Kidney epithelial cell (primary cell): ENCODE results near the gene PHLDB1. TPM values are rescaled to one million over a fixed set of nuclear protein-coding genes. Genes with fewer than 3 reads are reported as not detected.

Experiments used
- DNase-seq: peaks from one replicate; pipeline ENCODE4 v3.0.0-alpha.2; 2010; ENCODE audit warnings: low read depth
- H3K27me3 ChIP-seq: 2 replicates; pipeline ENCODE4 v1.6.0; 2011; ENCODE audit warnings: low read length; ENCODE audit not compliant: control insufficient read depth, insufficient read depth
- H3K36me3 ChIP-seq: 2 replicates; pipeline ENCODE4 v1.5.1; 2011; ENCODE audit warnings: low read length; ENCODE audit not compliant: control insufficient read depth, insufficient read depth
- H3K4me3 ChIP-seq: 2 replicates; pipeline ENCODE4 v1.5.1; 2011; ENCODE audit warnings: low read depth, mild to moderate bottlenecking, control low read depth, low read length
- total RNA-seq: library from RNA; depleted of rRNA; stranded (reverse); fragments of >200 nt; gene quantifications from 2 replicates; pipeline ENCODE4 v1.2.3, GENCODE V29; 2015
- TF ChIP-seq, protein P1 (sequence below): IDR thresholded peaks from 2 replicates; pipeline ENCODE4 v1.5.1; 2011; ENCODE audit warnings: mild to moderate bottlenecking, moderate library complexity, low read length, control low read depth, inconsistent platforms; ENCODE audit not compliant: insufficient read depth, poor library complexity, severe bottlenecking

Gene PHLDB1
- total RNA-seq, 1 donor from 2014 or later = 107 TPM

DNA sequence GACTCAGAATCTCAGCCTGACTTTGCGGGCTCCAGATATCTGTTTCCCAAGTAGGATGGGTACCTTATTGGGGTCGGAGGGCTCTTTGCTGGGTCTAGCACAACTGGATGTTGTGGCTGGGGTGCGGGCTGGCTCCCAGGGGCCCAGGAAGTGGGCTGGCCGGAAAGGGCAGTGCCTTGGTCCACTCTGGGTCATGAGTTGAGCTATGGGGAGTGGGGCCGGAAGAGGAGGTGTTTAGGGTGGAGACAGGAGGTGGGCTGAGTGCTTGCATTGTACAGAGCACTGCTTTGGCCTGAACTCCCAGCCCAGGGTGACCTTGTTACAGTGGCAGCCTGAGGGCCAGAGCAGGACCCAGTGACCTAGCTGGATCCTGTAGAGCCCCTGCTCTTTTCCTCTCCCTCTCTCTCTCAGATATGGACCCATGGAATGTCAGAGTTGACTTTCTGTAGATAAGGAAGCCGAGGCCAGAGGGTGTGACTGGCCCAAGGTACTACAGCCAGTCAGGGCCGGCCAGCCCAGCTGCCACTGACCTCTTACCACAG, 13.2 kb downstream of the PHLDB1 start:
- DNase-seq = no peak
- Histone ChIP-seq H3K4me3 (peak overlapping the region; percentile 54), H3K36me3 (peaks cover 6% of the 10 kb centered on the region), H3K27me3 (no peaks in the 10 kb centered on the region)
- TF ChIP-seq, protein P1, sequence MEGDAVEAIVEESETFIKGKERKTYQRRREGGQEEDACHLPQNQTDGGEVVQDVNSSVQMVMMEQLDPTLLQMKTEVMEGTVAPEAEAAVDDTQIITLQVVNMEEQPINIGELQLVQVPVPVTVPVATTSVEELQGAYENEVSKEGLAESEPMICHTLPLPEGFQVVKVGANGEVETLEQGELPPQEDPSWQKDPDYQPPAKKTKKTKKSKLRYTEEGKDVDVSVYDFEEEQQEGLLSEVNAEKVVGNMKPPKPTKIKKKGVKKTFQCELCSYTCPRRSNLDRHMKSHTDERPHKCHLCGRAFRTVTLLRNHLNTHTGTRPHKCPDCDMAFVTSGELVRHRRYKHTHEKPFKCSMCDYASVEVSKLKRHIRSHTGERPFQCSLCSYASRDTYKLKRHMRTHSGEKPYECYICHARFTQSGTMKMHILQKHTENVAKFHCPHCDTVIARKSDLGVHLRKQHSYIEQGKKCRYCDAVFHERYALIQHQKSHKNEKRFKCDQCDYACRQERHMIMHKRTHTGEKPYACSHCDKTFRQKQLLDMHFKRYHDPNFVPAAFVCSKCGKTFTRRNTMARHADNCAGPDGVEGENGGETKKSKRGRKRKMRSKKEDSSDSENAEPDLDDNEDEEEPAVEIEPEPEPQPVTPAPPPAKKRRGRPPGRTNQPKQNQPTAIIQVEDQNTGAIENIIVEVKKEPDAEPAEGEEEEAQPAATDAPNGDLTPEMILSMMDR = no peak

DNA sequence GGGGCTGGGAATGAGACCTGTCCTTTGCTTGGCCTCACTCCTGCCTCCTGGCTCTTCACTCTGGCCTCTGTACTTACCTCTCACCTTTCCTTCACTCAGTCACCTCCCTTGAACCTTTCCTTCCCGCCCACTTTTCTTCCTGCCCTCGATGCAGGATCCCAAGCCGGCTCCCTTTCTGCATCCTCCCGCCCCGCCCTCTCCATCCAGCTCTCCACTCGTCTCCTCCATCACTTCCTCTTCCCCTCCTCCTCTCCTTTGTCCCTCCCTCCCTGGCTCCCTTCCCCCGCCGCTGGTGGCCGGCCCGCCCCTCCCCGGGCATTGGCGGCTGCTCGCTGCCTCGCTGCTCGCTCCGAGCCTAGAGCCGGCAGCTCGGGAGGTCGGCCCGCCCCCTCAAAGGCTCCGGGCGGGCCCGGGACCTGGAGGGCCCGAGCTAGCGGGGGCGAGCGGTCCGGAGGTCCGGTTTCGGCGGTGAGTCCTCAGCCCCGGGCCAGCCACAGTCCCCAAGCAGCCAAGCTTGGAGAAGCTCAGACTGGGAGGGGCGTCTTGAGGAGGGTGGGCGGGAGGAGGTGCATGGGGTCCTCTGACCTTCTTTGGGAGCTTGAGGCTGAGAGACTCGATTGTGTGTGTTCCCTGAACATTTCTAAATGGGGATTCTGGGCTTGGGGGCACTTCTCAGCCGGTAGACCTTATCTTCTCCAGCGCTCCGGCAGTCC, 13.8 kb downstream of the PHLDB1 start:
- TF ChIP-seq, protein P1 = no peak
- no peak for DNase-seq
- Histone ChIP-seq H3K36me3 (peaks cover 7% of the 10 kb centered on the region), H3K4me3 (peak overlapping the region; percentile 54), H3K27me3 (no peaks in the 10 kb centered on the region)

DNA sequence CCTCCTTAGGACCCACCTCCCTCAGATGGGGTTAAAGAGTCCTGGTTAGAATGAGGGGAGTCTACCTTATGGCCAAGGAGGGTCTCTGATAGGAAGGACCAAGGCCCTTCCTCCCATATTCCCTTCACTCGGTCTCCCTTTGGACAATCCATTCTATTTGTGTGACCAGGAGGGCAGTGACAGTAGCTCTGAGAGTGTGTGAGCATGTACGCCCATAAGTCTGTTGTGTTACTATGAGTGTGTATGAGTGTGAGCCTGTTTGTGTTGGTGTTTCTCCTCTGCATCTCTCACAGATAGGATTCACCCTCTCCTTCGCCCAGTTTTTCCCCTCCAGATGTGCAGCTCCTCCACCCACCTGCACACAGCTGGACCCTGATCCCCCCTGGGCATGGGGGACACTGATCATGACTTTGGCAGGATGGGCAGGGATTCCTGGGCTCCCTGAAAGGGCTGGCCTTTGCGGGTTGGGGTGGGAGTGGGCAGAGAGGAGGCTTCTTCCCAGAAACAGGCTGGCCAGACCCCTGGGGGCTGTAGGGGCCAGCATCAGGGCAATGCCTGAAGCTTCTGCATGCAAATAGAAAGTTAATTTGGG, 14.5 kb downstream of the PHLDB1 start:
- Histone ChIP-seq H3K36me3 (peaks cover 4% of the 10 kb centered on the region), H3K4me3 (peak overlapping the region; percentile 54), H3K27me3 (no peaks in the 10 kb centered on the region)
- DNase-seq = no peak
- TF ChIP-seq, protein P1 = no peak

DNA sequence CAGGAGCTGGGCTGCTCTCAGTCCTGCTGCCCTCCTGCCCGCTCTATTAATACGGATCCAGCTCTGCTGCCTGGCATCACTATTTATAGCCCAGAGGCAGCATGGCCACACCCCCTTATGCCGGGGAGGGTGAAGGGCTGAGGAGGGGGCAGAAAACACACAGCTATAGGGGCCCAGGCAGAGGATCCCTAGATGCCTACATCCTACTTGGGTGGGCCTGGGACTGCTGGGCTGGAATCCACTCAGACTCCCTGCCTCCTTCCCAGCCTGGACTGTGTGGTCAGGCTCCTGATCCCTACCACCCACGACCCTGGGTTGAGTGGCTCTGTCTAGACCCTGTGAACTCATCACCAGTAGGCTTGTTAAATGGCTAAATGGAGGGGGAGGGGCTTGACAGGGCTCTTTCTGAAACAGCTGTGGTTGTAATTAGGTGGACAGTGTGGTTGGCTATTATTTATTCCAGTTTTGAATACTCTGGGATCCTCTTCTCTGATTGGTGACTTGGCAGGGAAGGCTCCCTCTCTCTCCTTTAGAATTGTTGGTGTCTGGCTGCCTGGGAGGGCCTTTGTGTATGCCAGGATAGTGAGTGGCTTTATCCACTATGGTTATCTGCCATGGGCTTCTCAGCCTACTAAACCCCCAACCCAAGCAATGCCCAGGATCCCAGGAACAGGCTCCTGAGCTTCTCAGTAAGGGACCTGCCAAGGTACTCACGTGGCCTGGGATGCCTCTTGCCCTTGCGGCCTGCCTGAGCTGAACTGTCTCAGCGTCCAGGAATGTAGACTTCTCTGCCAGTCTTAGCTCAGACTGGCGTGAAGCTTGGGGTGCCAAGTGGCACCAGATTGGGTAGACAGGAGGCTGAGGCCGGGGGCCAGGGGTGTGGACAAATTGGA, 15.2 kb downstream of the PHLDB1 start:
- H3K36me3 ChIP-seq = peaks cover 4% of the 10 kb centered on the region
- H3K4me3 ChIP-seq = peak overlapping the region; percentile 54
- TF ChIP-seq, protein P1 = no peak
- DNase-seq = no peak
- no peaks in the 10 kb centered on the region for H3K27me3 ChIP-seq

DNA sequence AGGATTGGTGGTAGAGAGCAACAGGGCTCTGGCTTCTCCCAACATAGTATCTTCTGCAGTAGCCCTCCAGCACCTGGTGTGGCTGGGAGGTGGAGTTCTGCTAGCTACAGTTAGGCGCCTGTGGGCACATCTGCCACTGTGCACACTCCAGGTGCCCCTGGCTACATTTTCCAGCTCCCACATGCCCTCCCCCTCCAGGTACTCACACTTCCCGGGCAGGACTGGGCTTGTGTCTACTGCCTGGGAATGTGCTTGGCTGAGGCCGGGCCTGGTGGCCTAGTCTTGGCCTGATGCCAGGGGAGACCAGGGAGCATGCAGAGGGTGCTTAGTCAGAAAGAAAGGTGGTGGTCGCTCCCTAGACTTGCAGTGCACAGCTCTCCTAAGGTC, 15.8 kb downstream of the PHLDB1 start:
- H3K27me3 ChIP-seq = no peaks in the 10 kb centered on the region
- peaks cover 4% of the 10 kb centered on the region for H3K36me3 ChIP-seq
- H3K4me3 ChIP-seq = no peak overlapping the region
- TF ChIP-seq, protein P1 = no peak
- DNase-seq = no peak
